GM12875 (cell line): Measurements from ENCODE around the gene PRDX1.
A peak's percentile ranks its signal among the peaks of the same experiment; 100 is the strongest.

Source experiments
- H3K4me3 ChIP-seq: one replicate; pipeline ENCODE4 v1.5.1; 2011; ENCODE audit warnings: low read depth, low read length, control low read depth
- TF ChIP-seq, protein P1 (sequence below): IDR thresholded peaks from 2 replicates; pipeline ENCODE4 v1.5.1; 2011; ENCODE audit warnings: low read depth, mild to moderate bottlenecking, control low read depth, inconsistent platforms, low read length, moderate library complexity, borderline replicate concordance; ENCODE audit not compliant: insufficient read depth

PRDX1 gene

GRCh38 chr1:45521413-45522323, at the start of gene PRDX1:
Gene PRDX1, minus strand, starts transcription at chr1:45521884. Its CDS starts 2,841 bp downstream, at chr1:45519043.
- TF ChIP-seq, protein P1, sequence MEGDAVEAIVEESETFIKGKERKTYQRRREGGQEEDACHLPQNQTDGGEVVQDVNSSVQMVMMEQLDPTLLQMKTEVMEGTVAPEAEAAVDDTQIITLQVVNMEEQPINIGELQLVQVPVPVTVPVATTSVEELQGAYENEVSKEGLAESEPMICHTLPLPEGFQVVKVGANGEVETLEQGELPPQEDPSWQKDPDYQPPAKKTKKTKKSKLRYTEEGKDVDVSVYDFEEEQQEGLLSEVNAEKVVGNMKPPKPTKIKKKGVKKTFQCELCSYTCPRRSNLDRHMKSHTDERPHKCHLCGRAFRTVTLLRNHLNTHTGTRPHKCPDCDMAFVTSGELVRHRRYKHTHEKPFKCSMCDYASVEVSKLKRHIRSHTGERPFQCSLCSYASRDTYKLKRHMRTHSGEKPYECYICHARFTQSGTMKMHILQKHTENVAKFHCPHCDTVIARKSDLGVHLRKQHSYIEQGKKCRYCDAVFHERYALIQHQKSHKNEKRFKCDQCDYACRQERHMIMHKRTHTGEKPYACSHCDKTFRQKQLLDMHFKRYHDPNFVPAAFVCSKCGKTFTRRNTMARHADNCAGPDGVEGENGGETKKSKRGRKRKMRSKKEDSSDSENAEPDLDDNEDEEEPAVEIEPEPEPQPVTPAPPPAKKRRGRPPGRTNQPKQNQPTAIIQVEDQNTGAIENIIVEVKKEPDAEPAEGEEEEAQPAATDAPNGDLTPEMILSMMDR, result 0 out of 2 replicates have a peak, but pooled peaks have one; percentile 3
- peak within 1 kb of the TSS; percentile 88 for H3K4me3 ChIP-seq

GRCh38 chr1:45570631-45571030, 48.9 kb upstream of the PRDX1 start:
- no peak overlapping the region for H3K4me3 ChIP-seq
- TF ChIP-seq, protein P1, result no peak

DNA sequence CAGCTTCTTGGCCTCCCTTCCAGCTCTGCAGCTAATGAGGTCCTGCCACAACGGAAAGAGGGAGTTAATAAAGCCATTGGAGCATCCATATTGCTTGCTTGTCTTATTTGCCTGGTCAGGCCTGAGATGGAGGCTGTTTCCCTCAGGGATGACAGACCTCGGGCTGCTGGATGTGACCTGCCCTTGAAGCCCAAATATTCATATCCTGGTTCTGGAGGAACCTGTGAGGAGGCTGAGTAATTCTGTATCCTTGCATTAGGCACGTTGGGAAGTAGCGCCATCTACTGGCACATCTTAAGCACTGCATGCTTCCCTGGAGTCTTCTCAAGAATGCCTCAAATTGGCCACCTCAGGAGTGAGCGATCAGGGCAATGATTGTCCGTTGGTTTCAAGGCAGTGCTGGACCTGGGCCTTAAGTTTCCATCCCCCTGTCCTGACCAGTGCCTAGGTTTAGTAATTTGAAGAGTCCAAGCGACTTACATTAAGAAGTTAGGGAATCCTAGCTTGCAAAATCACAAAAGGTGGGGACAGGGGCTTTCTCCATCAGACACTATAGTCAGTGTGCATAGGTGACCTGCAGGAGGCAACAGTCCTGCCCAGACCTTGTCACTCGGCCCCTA, 48.4 kb upstream of the PRDX1 start:
- H3K4me3 ChIP-seq, result no peak overlapping the region
- TF ChIP-seq, protein P1, result peak; percentile 95

- H3K4me3 ChIP-seq, result no peak overlapping the region
- TF ChIP-seq, protein P1, result no peak
These were observed 47.9 kb upstream of the PRDX1 start for GRCh38 chr1:45569571-45569961.

DNA sequence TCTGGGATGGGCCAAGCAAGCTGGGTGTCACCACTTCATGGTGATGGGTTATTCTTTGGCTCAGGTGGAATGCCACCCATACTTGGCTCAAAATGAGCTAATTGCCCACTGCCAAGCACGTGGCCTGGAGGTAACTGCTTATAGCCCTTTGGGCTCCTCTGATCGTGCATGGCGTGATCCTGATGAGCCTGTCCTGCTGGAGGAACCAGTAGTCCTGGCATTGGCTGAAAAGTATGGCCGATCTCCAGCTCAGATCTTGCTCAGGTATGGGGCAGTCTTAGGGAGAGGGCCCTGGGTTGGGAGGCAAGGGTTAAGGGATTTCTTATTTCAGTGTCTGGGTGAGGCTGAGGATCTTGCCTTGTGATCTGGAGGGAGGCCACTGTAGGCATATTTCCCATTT, 46.7 kb upstream of the PRDX1 start:
- TF ChIP-seq, protein P1, result no peak
- H3K4me3 ChIP-seq, result no peak overlapping the region

GRCh38 chr1:45567911-45568310, 46.2 kb upstream of the PRDX1 start:
- TF ChIP-seq, protein P1, result no peak
- H3K4me3 ChIP-seq, result no peak overlapping the region
